ENCODE measurements around the gene GLG1.
"Not testable (repeated sequence)": the region's sequence is repeated elsewhere in the genome, so short reads cannot be mapped to it uniquely, and the experiment has no call there.

The GLG1 gene

GRCh38 chr16:74558873-74559272 is 48.0 kb downstream of the GLG1 start:
- no peak for DNase-seq (ENCODE audit: low read depth)
- TF ChIP-seq, protein P1, sequence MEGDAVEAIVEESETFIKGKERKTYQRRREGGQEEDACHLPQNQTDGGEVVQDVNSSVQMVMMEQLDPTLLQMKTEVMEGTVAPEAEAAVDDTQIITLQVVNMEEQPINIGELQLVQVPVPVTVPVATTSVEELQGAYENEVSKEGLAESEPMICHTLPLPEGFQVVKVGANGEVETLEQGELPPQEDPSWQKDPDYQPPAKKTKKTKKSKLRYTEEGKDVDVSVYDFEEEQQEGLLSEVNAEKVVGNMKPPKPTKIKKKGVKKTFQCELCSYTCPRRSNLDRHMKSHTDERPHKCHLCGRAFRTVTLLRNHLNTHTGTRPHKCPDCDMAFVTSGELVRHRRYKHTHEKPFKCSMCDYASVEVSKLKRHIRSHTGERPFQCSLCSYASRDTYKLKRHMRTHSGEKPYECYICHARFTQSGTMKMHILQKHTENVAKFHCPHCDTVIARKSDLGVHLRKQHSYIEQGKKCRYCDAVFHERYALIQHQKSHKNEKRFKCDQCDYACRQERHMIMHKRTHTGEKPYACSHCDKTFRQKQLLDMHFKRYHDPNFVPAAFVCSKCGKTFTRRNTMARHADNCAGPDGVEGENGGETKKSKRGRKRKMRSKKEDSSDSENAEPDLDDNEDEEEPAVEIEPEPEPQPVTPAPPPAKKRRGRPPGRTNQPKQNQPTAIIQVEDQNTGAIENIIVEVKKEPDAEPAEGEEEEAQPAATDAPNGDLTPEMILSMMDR (conservative IDR thresholded peaks at IDR 0.05; ENCODE audit: low read length): no peak
- H3K4me3 ChIP-seq (ENCODE audit: low read length): no peak overlapping the region

- TF ChIP-seq, protein P1 (conservative IDR thresholded peaks at IDR 0.05; ENCODE audit: low read length): no peak
- no peak for DNase-seq (ENCODE audit: low read depth)
- H3K4me3 ChIP-seq (ENCODE audit: low read length): no peak overlapping the region
Observed at GRCh38 chr16:74557275-74557674, 49.6 kb downstream of the GLG1 start.

DNA sequence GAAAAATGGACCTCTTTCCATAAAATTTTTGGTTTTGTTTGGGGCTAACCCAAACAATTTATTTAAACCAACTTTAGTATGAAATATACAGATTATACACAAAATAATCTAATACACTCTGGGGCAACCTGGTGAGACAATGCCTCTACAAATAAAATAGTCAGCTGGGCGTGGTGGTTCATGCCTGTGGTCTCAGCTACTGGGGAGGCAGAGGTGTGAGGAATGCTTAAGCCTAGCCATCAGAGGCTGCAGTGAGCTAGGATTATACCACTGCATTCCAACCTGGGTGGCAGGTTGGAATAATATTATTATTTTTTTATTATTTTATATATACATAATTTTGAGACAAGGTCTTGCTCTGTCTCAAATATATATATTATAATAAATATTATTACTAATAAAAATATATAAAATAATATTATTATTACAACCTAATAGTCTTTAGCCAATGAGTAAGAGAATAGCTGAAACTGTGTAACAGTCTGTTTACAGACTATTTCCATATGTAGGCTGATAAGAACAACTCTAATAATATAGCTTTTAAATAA is 50.5 kb downstream of the GLG1 start:
- H3K4me3 ChIP-seq (ENCODE audit: low read length): no peak overlapping the region
- DNase-seq (ENCODE audit: low read depth): peak; percentile 20
- TF ChIP-seq, protein P1 (conservative IDR thresholded peaks at IDR 0.05; ENCODE audit: low read length): no peak

DNA sequence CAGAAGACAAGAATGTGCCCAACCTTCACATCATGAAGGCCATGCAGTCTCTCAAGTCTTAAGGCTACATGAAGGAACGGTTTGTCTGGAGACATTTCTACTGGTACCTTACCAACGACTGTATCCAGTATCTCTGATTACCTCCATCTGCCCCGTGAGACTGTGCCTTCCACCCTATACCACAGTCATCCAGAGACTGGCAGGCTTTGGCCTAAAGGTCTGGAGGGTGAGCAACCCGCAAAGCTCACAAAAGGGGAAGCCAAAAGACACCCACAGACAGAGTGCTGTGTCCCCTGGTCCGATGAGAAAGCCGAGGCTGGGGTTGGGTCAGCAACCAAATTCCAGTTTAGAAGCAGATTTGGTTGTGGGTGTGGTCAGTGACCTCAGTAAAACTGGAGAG is 54.6 kb downstream of the GLG1 start:
- DNase-seq (ENCODE audit: low read depth); H3K4me3 ChIP-seq (ENCODE audit: low read length): not testable (repeated sequence)

- peak; percentile 25 for DNase-seq (ENCODE audit: low read depth)
- not testable (repeated sequence) for H3K4me3 ChIP-seq (ENCODE audit: low read length)
Observed at GRCh38 chr16:74550227-74551019, 56.5 kb downstream of the GLG1 start.

DNA sequence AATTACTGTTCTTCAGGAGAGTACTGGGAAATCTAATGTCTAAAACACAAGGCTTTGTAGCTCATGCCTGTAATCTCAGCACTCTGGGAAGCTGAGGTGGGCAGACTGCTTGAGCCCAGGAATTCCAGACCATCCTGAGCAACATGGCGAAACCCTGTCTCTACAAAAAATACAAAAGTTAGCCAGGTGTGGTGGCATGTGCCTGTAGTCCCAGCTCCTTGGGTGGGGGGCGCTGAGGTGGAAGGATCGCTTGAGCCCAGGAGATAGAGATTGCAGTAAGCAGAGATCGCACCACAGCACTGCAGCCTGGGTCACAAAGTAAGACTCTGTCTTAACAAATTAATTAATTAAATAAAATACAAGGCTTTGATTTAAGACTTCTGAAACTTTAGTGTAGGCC is 60.8 kb downstream of the GLG1 start:
- not testable (repeated sequence) for H3K4me3 ChIP-seq (ENCODE audit: low read length); DNase-seq (ENCODE audit: low read depth)

GRCh38 chr16:74542911-74543578 is 63.9 kb downstream of the GLG1 start:
- H3K4me3 ChIP-seq (ENCODE audit: low read length): not testable (repeated sequence)

DNA sequence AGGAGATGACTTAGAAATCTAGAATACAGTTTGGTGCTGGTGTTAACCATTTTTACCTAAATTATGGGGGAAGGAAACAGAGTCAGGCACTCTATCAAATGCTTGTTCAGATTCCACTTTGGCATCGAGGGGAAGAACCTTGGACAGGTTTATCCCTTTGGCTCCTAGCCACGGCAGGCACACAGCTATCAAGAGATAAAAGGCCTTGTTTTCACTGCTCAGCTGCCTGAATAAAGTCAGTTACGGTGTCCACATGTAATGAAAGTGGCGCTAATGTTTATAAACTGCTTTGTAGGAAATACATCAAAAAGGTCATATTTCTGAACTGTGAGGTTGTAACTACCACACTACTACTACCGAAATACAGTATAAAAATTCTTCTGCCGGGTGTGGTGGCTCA is 66.3 kb downstream of the GLG1 start:
- not testable (repeated sequence) for DNase-seq (ENCODE audit: low read depth); H3K4me3 ChIP-seq (ENCODE audit: low read length)

More at GRCh38 chr16:74542911-74543578, 63.9 kb downstream of the GLG1 start:
- DNase-seq (ENCODE audit: low read depth): not testable (repeated sequence)

- not testable (repeated sequence) for DNase-seq (ENCODE audit: low read depth); H3K4me3 ChIP-seq (ENCODE audit: low read length)
Observed at GRCh38 chr16:74538801-74539200, 68.1 kb downstream of the GLG1 start.

DNA sequence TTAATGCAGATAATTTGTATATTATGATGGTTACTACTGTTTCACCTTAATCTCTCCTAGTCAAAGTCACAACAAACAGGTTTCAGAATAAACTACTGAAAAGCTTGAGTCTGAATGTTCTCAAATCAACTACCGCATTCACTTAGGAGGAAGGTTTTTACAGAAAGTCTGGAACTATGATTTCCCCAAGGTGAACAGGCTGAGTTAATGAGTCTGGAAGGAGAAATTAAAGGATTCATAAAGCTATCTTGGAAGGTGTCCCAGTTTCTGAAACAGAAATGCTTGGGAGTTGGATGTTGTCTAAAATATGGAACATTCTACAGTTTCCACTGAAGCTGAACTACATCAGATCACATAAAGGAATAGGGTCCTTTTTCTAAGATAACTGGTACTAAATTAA is 69.2 kb downstream of the GLG1 start:
- DNase-seq (ENCODE audit: low read depth); H3K4me3 ChIP-seq (ENCODE audit: low read length): not testable (repeated sequence)

- not testable (repeated sequence) for H3K4me3 ChIP-seq (ENCODE audit: low read length)
- DNase-seq (ENCODE audit: low read depth): peak; percentile 17
Observed at GRCh38 chr16:74534650-74535049, 72.3 kb downstream of the GLG1 start.

All from AG10803 (cell line).